AG08395 (cell line): ENCODE measurements around the gene OR56B4.
"Not testable (repeated sequence)": the region's sequence is repeated elsewhere in the genome, so short reads cannot be mapped to it uniquely, and the experiment has no call there.

ENCODE experiments used
- DNase-seq: peaks from one replicate; pipeline ENCODE4 v3.0.0; 2012; ENCODE audit warnings: mixed read lengths, low spot score

OR56B4 gene

DNA sequence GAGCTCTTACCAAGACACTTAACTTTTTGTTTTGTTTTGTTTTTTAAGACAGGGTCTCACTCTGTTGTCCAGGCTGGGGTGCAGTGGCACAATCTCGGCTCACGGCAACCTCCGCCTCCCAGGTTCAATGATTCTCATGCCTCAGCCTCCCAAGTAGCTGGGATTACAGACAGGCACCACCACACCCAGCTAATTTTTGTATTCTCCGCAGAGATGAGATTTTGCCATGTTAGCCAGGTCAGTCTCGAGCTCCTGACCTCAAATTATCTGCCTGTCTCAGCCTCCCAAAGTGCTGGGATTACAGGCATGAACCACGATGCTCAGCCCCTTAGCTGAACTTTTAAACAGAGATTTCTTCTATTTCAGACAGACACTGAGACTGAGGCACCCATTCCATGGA lies at the start of gene OR56B4:
OR56B4 (plus strand) TSS at position 301 of the 400 bp plus-strand sequence; CDS start at position 396, 95 bp downstream.
- DNase-seq, result not testable (repeated sequence)

GRCh38 chr11:6061475-6061874 lies 46.0 kb upstream of the OR56B4 start:
- DNase-seq, result no peak

GRCh38 chr11:6062691-6063358 lies 44.7 kb upstream of the OR56B4 start:
- no peak for DNase-seq

DNA sequence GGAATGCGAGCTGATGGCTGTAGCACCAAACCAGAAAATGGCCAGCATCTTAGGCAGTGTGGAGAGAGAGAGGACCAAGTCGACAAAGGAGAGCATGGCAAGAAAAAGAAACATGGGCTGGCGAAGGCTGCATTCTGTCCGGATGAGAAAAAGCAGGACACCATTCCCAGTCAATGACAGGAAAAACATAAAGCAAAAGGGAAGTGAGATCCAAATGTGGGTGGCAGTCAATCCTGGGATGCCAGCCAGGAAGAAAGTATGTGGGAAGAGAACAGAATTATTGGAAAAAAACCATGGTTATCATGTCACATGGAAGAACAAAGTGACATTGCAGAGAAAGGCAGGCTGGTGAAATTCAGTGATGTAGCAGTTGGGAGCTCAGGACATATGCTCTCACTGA lies 40.0 kb upstream of the OR56B4 start:
- no peak for DNase-seq

- DNase-seq, result not testable (repeated sequence)
These were observed 31.0 kb upstream of the OR56B4 start for GRCh38 chr11:6076443-6076842.

- no peak for DNase-seq
These were observed 29.8 kb upstream of the OR56B4 start for GRCh38 chr11:6077723-6078122.

GRCh38 chr11:6079463-6079862 lies 28.0 kb upstream of the OR56B4 start:
- no peak for DNase-seq

DNA sequence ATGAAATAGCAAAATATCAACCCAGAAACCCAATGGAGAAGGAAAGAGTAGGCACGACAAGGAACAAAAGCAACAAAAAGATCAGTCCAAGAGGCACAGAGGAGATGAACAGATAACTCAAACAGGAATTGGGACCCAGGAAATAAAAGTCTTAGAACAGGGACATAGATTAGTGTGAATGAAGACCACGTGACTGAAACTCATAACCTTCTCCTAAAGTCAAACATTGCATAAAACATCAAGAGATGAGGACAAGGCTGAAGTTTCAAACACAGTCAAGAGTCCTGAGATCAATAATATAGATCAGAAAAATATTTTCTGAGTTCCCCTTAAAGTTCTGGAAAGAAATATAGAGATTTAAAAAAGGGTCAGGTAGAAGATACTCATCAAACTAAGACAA lies 24.4 kb upstream of the OR56B4 start:
- no peak for DNase-seq

DNA sequence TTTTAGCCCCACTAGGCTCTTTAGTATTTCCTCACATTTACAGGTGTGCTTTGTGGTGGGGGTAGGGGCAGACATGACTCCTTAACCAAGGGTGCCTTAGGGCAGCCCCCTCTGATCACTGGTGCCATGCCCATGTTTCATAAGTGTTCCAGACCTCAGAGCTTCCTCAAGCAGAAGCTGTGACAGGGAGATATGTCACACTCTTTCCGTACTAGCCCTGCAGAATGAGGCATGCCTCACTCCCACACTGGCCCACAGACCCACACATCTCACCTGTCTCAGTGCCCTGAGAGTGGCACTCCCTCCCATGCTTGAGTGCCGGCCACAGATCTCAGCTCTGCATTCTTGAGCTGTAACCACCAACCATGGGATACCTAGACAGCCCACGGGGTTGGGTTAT lies 22.9 kb upstream of the OR56B4 start:
- no peak for DNase-seq

DNA sequence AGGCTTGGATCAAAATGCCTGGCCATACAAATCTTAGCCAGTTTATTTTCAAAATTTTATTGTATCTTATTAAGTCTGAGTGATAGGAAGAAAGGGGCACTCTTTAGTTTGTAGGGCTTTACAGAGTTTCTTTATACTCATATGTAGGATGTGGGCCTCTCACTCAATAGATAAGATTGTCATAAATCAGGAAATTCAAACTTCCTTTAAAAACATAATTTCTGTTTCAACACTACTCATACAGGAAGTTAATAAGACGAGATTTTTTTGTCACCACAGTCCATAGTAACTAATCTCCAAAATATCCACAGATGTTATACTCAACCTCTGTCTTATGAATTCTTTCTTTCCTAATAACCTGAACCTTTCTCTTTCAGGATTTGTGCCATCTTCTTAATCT lies 13.3 kb upstream of the OR56B4 start:
- no peak for DNase-seq

DNA sequence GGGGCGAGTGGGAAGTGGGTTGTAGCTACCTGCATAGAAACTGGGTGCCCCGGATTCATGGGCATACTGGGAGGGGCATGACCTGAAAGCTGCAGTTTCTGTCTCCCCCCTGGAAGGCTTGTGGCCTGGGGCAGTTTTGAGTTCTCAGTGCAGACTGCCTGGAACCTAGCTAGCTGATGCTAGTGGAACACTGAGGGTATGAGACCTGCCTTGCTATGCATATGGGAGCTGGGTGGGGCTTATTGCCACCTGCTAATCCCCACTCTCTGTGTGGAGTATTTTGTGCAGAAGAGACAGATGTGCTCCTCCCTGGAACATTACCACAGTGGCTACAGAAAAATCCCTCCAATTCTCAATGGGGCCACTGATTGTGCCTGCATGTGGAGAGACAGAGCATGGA lies 11.7 kb upstream of the OR56B4 start:
- DNase-seq, result no peak

GRCh38 chr11:6096417-6096816 lies 11.1 kb upstream of the OR56B4 start:
- no peak for DNase-seq

GRCh38 chr11:6099577-6099976 lies 7.9 kb upstream of the OR56B4 start:
- DNase-seq, result no peak

GRCh38 chr11:6110011-6110410 lies 2.5 kb downstream of the OR56B4 start:
- no peak for DNase-seq

GRCh38 chr11:6111673-6112072 lies 4.2 kb downstream of the OR56B4 start:
- no peak for DNase-seq

- DNase-seq, result no peak
These were observed 9.2 kb downstream of the OR56B4 start for GRCh38 chr11:6116638-6117037.

- no peak for DNase-seq
These were observed 16.8 kb downstream of the OR56B4 start for GRCh38 chr11:6124245-6124644.

GRCh38 chr11:6127881-6128280 lies 20.4 kb downstream of the OR56B4 start:
- no peak for DNase-seq

DNA sequence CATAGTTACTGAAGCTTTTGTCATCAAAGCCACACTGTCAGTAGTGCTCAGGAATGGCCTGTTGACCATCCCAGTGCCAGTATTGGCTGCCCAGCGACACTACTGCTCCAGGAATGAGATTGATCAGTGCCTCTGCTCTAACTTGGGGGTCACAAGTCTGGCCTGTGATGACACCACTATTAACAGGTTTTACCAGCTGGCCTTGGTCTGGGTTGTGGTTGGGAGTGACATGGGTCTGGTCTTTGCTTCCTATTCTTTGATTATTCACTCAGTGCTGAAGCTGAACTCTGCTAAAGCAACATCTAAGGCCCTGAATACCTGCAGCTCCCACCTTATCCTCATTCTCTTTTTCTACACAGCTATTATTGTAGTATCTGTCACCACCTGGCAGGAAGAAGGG lies 21.5 kb downstream of the OR56B4 start:
- DNase-seq, result no peak

DNA sequence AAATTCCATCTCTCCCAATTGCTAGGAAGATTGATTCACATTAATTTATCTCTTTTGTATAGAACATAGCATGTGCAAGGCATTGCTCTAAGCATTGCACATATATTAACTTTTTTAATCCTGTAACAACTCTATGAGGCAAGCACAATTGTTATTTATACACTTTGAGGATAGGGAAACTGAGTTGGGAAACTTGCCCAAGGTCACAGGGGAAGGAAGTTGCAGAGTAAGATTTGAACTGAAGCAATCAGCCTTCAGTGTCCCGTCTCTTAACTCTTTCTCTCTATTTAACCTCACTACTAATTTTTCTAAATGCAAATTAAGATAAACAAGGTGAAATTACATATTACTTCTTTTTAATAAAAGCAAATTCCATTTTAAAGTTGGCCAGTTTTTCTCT lies 22.2 kb downstream of the OR56B4 start:
- no peak for DNase-seq

DNA sequence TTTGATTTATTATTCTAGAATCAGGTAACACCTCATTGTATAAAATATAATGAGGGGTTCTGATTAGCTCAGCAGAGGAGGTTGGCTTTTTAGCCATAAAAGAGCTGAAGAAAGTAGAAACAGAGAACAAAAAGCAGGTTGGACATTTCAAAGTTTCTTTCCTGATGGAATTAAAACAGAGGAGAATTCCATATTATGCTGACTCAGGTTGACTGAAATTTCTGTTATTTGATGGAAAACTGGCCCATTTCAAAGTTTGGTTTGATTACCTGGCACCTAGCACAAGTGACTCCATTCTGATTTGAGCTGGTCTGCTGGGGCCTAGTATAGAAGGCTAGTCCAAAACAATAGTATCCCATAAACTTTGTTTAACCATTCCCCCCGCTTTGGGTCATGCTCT lies 24.9 kb downstream of the OR56B4 start:
- no peak for DNase-seq

GRCh38 chr11:6135936-6136335 lies 28.5 kb downstream of the OR56B4 start:
- DNase-seq, result not testable (repeated sequence)

- no peak for DNase-seq
These were observed 35.5 kb downstream of the OR56B4 start for GRCh38 chr11:6142936-6143335.

- not testable (repeated sequence) for DNase-seq
These were observed 36.3 kb downstream of the OR56B4 start for GRCh38 chr11:6143737-6144136.

DNA sequence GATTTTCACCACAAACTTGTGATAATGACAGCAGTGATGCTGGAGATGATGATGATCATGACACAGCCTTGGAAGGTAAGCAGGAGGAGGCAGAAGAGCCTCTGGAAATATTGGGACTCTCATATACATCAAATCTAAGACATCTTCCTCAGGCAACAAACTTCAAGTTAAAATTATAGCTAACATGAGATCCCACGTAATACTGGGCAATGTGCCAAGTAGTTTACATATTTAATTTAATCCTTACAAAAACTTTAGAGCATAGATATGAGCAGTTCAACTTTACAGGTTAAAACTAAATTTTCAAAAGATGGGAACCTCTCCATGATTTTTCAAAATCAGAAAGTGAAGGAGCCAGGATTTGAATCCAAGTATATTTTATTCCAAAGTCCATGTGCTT lies 43.6 kb downstream of the OR56B4 start:
- DNase-seq, result no peak
